ENCODE data around the gene PNPLA1.

DNA sequence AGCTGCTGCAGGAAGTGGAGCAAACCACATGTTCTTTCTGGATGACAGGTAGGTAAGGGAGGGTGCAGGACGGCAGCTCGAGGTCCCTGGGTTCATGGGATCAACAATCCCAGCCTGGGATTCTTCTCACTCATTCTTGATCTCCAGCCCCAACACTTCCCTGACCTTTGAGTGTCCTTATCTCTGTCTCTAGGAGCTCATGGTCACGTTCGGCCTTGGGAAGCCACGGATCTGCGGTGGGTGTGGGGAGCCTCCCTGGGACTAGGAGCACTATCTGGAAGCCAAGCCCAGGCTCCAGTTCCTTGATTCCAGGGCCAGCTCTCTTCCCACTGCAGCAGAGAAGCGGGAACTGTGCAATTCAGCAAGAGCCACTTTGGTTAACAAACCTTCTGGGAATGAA, 39.3 kb downstream of the PNPLA1 start:
- no peak for TF ChIP-seq EZH2 (IDR thresholded peaks at IDR 0.05; ENCODE audit: borderline replicate concordance, low read length)
- TF ChIP-seq, protein P1, sequence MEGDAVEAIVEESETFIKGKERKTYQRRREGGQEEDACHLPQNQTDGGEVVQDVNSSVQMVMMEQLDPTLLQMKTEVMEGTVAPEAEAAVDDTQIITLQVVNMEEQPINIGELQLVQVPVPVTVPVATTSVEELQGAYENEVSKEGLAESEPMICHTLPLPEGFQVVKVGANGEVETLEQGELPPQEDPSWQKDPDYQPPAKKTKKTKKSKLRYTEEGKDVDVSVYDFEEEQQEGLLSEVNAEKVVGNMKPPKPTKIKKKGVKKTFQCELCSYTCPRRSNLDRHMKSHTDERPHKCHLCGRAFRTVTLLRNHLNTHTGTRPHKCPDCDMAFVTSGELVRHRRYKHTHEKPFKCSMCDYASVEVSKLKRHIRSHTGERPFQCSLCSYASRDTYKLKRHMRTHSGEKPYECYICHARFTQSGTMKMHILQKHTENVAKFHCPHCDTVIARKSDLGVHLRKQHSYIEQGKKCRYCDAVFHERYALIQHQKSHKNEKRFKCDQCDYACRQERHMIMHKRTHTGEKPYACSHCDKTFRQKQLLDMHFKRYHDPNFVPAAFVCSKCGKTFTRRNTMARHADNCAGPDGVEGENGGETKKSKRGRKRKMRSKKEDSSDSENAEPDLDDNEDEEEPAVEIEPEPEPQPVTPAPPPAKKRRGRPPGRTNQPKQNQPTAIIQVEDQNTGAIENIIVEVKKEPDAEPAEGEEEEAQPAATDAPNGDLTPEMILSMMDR (IDR thresholded peaks at IDR 0.05; ENCODE audit: low read length) = no peak

Measured in OCI-LY1 (cell line).